GM12874 (cell line): ENCODE measurements around the gene NAV1.

ENCODE experiments used
- TF ChIP-seq, protein P1 (sequence below): IDR thresholded peaks from 2 replicates; pipeline ENCODE4 v1.5.1; 2011; ENCODE audit warnings: low read depth, mild to moderate bottlenecking, control low read depth, low read length, moderate library complexity; ENCODE audit not compliant: insufficient read depth

NAV1 gene

DNA sequence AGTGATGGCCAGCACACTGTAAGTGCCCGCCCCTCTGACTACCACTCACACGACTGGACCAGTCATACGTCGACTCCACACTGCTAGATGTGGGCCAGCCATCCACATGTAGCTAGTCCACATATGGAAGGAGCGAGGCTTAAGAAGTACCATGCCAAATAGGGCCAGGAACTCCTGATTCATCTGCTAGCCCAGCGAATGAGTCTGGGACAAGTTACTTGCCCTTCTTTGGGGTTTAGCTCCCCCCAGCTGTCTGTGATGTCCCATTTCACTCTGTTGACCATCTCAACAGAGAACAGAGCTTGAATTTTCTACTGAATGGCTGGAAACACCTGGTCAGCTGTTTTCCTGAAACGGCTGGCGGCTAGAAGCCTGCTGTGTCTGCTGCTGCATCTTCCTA is 37.8 kb upstream of the NAV1 start:
- TF ChIP-seq, protein P1, sequence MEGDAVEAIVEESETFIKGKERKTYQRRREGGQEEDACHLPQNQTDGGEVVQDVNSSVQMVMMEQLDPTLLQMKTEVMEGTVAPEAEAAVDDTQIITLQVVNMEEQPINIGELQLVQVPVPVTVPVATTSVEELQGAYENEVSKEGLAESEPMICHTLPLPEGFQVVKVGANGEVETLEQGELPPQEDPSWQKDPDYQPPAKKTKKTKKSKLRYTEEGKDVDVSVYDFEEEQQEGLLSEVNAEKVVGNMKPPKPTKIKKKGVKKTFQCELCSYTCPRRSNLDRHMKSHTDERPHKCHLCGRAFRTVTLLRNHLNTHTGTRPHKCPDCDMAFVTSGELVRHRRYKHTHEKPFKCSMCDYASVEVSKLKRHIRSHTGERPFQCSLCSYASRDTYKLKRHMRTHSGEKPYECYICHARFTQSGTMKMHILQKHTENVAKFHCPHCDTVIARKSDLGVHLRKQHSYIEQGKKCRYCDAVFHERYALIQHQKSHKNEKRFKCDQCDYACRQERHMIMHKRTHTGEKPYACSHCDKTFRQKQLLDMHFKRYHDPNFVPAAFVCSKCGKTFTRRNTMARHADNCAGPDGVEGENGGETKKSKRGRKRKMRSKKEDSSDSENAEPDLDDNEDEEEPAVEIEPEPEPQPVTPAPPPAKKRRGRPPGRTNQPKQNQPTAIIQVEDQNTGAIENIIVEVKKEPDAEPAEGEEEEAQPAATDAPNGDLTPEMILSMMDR: no peak

DNA sequence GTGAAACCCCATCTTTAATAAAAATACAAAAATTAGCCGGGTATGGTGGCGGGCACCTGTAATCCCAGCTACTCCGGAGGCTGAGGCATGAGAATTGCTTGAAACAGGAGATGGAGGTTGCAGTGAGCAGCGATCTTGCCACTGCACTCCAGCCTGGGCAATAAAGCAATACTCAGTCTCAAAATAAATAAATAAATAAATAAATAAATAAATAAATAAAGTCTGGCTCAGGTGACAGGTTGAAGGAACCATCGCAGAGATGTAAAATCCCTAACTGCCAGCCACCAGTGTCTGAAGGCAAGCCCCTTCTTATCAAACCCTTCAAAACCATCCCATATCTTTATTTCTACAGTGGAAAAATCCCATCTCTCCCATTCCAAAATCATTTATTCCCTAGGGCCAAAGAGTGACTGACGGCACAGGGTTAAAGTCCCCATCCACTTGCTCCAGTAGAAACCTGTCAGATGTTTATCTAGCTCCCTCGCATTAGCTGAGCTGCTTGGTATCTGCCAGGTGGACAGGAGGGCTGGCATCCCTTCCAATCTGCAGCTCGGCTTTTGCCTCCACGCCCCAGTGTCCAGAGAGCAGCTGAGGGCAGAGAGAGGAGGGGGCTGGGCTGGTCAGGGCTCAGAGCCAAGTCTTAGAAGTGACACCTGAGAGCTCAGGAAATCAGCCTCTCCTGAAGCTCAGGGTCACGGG is 37.0 kb upstream of the NAV1 start:
- TF ChIP-seq, protein P1: no peak

DNA sequence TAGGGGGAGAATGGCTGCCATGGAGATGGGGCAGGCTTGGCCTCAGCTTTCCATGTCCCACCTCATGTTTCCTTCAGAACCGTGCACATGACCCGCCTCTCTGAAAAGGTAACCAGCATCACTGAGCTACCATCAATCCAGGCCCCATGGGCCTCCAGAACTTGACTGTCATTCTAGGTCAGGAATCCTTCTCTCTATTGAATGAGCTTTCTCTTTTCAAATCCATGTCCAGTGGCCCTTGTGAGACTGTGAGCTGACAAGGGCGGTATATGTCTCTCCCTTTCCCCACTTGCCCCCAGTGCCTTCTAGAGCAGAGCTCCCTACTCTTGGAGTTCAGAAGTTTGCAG is 36.4 kb upstream of the NAV1 start:
- TF ChIP-seq, protein P1: no peak

DNA sequence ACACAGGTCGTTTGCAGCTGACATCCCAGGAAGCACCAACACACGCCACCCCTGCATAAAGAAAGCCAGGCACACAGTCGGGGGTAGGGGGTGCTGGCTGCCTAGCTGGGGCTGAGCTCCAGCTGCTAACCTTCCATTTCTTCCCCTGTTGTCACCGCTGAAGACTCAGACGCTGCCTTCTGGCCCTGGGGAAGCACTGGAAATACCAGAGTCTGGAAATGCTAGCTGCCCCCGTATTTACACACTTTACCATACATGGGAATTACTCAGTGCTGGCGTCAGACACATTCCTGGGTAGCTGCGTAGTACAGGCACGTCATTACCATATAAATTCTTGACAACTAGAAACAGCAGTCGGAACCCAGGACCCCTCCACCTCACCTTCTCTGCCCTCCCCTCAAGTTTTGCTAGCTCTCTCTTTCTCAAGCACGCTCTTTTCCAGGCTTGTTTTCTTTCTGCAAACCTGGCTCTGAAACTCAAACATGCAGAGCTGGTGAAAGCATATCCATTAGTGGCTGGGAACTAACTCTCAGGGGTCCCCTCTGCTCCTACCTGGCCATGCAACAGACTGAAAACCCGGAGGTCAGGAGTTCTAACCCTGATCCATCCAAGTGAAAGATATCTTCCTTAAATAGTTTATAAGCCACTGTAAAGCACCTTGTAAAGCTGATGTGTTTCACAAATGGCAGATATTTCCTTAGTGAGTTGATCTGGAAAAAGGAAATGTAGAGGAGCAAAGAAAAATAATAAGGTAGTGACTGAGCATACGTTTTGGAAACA is 35.3 kb upstream of the NAV1 start:
- TF ChIP-seq, protein P1: no peak

GRCh38 chr1:201504179-201504631 is 34.7 kb upstream of the NAV1 start:
- TF ChIP-seq, protein P1: no peak

DNA sequence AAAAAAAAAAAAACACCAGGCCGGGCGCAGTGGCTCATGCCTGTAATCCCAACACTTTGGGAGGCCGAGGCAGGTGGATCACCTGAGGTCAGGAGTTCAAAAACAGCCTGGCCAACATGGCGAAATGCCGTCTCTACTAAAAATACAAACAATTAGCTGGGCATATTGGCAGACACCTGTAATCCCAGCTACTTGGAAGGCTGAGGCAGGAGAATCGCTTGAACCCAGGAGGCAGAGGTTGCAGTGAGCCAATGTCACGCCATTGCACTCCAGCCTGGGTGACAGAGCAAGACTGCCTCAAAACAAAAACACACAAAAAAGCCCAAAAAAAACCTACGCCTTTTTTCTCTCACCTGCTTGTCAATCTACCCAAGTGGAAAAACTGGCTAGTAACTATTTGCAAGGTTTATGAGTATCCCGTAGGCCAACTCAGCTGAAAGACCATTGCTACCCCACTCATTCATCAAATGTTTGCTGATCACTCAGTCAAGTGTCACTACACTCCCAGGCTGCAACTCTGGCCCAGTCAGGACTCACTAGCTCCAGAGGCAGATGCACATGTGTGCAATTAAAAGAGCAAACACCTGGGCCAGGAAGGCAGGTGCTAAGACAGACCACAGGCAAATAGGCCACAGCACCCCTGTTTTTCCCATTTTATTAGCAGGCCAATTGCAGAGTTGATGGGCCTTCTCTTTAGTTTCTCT is 34.0 kb upstream of the NAV1 start:
- TF ChIP-seq, protein P1: no peak

DNA sequence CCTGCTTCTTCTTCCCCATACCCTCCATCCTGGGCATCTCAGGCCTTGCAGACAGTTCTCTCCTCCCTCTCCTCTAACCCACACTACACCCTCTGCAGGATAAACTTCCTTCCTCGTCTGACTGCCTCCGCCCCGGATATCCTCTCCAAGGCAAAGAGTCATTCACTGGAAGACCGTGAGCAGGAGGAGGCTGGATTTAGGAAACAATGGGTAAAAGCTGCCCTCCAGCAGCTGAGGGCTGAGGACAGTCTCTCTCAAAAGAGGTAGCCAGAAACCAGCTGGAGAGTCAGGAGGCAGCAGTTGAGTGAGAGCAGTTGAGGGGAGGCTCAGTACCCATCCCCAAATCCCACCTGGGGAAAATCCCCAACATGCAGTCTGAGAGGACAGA is 33.4 kb upstream of the NAV1 start:
- TF ChIP-seq, protein P1: no peak
